IMR-90 (cell line): ENCODE measurements around the gene GDF3. TPM values are rescaled to one million over a fixed set of nuclear protein-coding genes. Genes with fewer than 3 reads are reported as not detected.

Experiments
- ATAC-seq: fragments of 200-7000 bp; cut with Tn5 transposase; 2 replicates; pipeline ENCODE4 v1.9.1; 2020; ENCODE audit warnings: low read depth, mild to moderate bottlenecking, moderate library complexity
- BruUV-seq: library from RNA; stranded (reverse); fragments of 400-500 nt; replicated peaks from 2 replicates; lab custom pipeline; 2021; lab: Mats Ljungman, UMichigan
- CTCF ChIA-PET: fragments of 300-600 bp; formaldehyde crosslinking; extraction: SDS; loops from one replicate; lab custom pipeline; 2021; ENCODE audit warnings: antibody characterized with exemption; lab: Yijun Ruan, JAX
- POLR2A ChIA-PET: fragments of 300-600 bp; sonication (Branson Sonifier 250); formaldehyde crosslinking; loops from one replicate; lab custom pipeline; 2022; ENCODE audit warnings: antibody characterized with exemption; ENCODE audit not compliant: unreplicated experiment; lab: Charles Lee
- DNase-seq: peaks from one replicate; pipeline ENCODE4 v3.0.0; 2013
- H2AFZ ChIP-seq: replicated peaks from 2 replicates; pipeline ENCODE3; 2013; ENCODE audit warnings: low read length, mild to moderate bottlenecking; ENCODE audit not compliant: poor library complexity
- H2AK5ac ChIP-seq: 2 replicates; pipeline ENCODE4 v1.6.1; 2013; ENCODE audit warnings: low read depth, low read length, inconsistent platforms
- H2AK9ac ChIP-seq: replicated peaks from 2 replicates; pipeline ENCODE3; 2013; ENCODE audit warnings: mild to moderate bottlenecking, low read depth, low read length, moderate library complexity; ENCODE audit not compliant: poor library complexity
- H2BK120ac ChIP-seq: 2 replicates; pipeline ENCODE4 v1.6.1; 2013; ENCODE audit warnings: low read depth, low read length, inconsistent platforms
- H2BK15ac ChIP-seq: 3 replicates; pipeline ENCODE4 v1.6.1; 2013; ENCODE audit warnings: low read depth, low read length, inconsistent platforms
- H2BK20ac ChIP-seq: 2 replicates; pipeline ENCODE4 v1.6.1; 2013; ENCODE audit warnings: low read depth, mild to moderate bottlenecking, inconsistent platforms, low read length, moderate library complexity
- H2BK5ac ChIP-seq: 2 replicates; pipeline ENCODE4 v1.6.1; 2013; ENCODE audit warnings: mild to moderate bottlenecking, low read depth, low read length, inconsistent platforms; ENCODE audit not compliant: poor library complexity, severe bottlenecking
- H3K14ac ChIP-seq: replicated peaks from 2 replicates; pipeline ENCODE4 v1.6.1; 2013; ENCODE audit warnings: low read depth, low read length, inconsistent platforms
- H3K18ac ChIP-seq: 2 replicates; pipeline ENCODE4 v1.6.1; 2013; ENCODE audit warnings: low read depth, low read length, control low read depth
- H3K23ac ChIP-seq: 2 replicates; pipeline ENCODE4 v1.6.1; 2013; ENCODE audit warnings: low read depth, low read length, inconsistent platforms
- H3K27ac ChIP-seq: 2 replicates; pipeline ENCODE4 v1.5.1; 2013; ENCODE audit warnings: mild to moderate bottlenecking, control low read depth, low read length; ENCODE audit not compliant: insufficient read depth
- H3K27me3 ChIP-seq: 2 replicates; pipeline ENCODE4 v1.6.1; 2013; ENCODE audit warnings: low read length; ENCODE audit not compliant: control insufficient read depth, insufficient read depth
- H3K36me3 ChIP-seq: 2 replicates; pipeline ENCODE4 v1.6.1; 2013; ENCODE audit warnings: low read length, mixed read lengths; ENCODE audit not compliant: control insufficient read depth, insufficient read depth
- H3K4ac ChIP-seq: 2 replicates; pipeline ENCODE4 v1.6.1; 2013; ENCODE audit warnings: low read depth, low read length, inconsistent platforms
- H3K4me1 ChIP-seq: 2 replicates; pipeline ENCODE4 v1.6.1; 2013; ENCODE audit warnings: low read length, mixed read lengths; ENCODE audit not compliant: control insufficient read depth, insufficient read depth
- H3K4me2 ChIP-seq: 2 replicates; pipeline ENCODE4 v1.6.1; 2013; ENCODE audit warnings: low read depth, mild to moderate bottlenecking, control low read depth, low read length, moderate library complexity
- H3K4me3 ChIP-seq: 2 replicates; pipeline ENCODE4 v1.5.1; 2013; ENCODE audit warnings: low read depth, mild to moderate bottlenecking, control low read depth, low read length, moderate library complexity; ENCODE audit not compliant: insufficient read depth
- H3K56ac ChIP-seq: 2 replicates; pipeline ENCODE4 v1.6.1; 2013; ENCODE audit warnings: low read length, inconsistent platforms; ENCODE audit not compliant: insufficient read depth; ENCODE audit errors: extremely low read depth
- H3K79me1 ChIP-seq, 2 experiments: 2 replicates each; pipeline ENCODE4 v1.6.1; 2013; ENCODE audit warnings: low read length in 2 of 2, inconsistent platforms in 1 of 2, low read depth in 1 of 2
- H3K9ac ChIP-seq: 2 replicates; pipeline ENCODE4 v1.6.1; 2013; ENCODE audit warnings: low read depth, low read length, control low read depth
- H3K9me1 ChIP-seq: 2 replicates; pipeline ENCODE4 v1.6.1; 2013; ENCODE audit warnings: low read length, inconsistent platforms; ENCODE audit not compliant: insufficient read depth
- H3K9me3 ChIP-seq: 2 replicates; pipeline ENCODE4 v1.6.1; 2013; ENCODE audit warnings: low read length; ENCODE audit not compliant: control insufficient read depth, insufficient read depth
- H4K20me1 ChIP-seq: 2 replicates; pipeline ENCODE4 v1.6.1; 2013; ENCODE audit warnings: low read length, inconsistent platforms; ENCODE audit not compliant: insufficient read depth
- H4K5ac ChIP-seq: 2 replicates; pipeline ENCODE4 v1.6.1; 2013; ENCODE audit warnings: mild to moderate bottlenecking, low read depth, low read length, control low read depth
- H4K8ac ChIP-seq, 2 experiments: 2 replicates each; pipeline ENCODE4 v1.6.1; 2013; ENCODE audit warnings: low read depth in 2 of 2, low read length in 2 of 2, control low read depth in 1 of 2, inconsistent platforms in 1 of 2
- H4K91ac ChIP-seq: 2 replicates; pipeline ENCODE4 v1.6.1; 2013; ENCODE audit warnings: low read depth, low read length, inconsistent platforms; ENCODE audit not compliant: insufficient read depth
- CHD1 ChIP-seq: IDR thresholded peaks from 2 replicates; pipeline ENCODE4 v1.6.1; 2012; ENCODE audit warnings: low read depth, low read length, improper control_type of control experiment
- ELK1 ChIP-seq: fragments of 150-350 bp; IDR thresholded peaks from 2 replicates; pipeline ENCODE4 v1.6.1; 2016; ENCODE audit warnings: low read depth, mild to moderate bottlenecking, low read length, moderate library complexity, borderline replicate concordance
- MAZ ChIP-seq: IDR thresholded peaks from 2 replicates; pipeline ENCODE4 v1.6.1; 2012; ENCODE audit warnings: low read depth, mild to moderate bottlenecking, low read length, improper control_type of control experiment, moderate library complexity, borderline replicate concordance
- POLR2A ChIP-seq: IDR thresholded peaks from 2 replicates; pipeline ENCODE4 v1.6.1; 2012; ENCODE audit warnings: mild to moderate bottlenecking, low read depth, low read length
- RAD21 ChIP-seq: IDR thresholded peaks from 2 replicates; pipeline ENCODE4 v1.6.1; 2012; ENCODE audit warnings: low read length, improper control_type of control experiment
- USF2 ChIP-seq: fragments of 150-350 bp; IDR thresholded peaks from 2 replicates; pipeline ENCODE4 v1.6.1; 2017; ENCODE audit warnings: mild to moderate bottlenecking, antibody characterized with exemption, low read length, low read depth
- WGBS, 2 experiments: methylation state at CpG; one replicate each; pipeline versions ENCODE4 v1.1.5 to v1.1.7; 2013; ENCODE audit warnings: missing lambda C conversion rate in 2 of 2; ENCODE audit not compliant: insufficient read length in 1 of 2; ENCODE audit errors: extremely low coverage in 2 of 2; 5-methylcytosine and 5-hydroxymethylcytosine counted together
- dilution Hi-C: fragments of 300-500 bp; cut with HindIII; formaldehyde crosslinking; loops from one replicate; pipeline ENCODE4 v1.14.3; 2018; ENCODE audit warnings: low sequenced_read_pairs; ENCODE audit not compliant: unreplicated experiment
- in situ Hi-C: fragments of 300-500 bp; cut with MboI; formaldehyde crosslinking; loops from 3 replicates; pipeline ENCODE4 v1.14.3; 2019; ENCODE audit warnings: low sequenced_read_pairs, inconsistent platforms, mixed read lengths
- intact Hi-C: fragments of 100-400 bp; cut with micrococcal nuclease; formaldehyde crosslinking; loops from 2 replicates; pipeline ENCODE4 v1.10.0; 2022
- polyA plus RNA-seq, 3 experiments: library from polyadenylated mRNA; depleted of rRNA; stranded (reverse); fragments of >200 nt; gene quantifications; 2 replicates each; pipeline ENCODE4 v1.2.3, GENCODE V29; 2012; ENCODE audit warnings: low replicate concordance in 1 of 3
- total RNA-seq: library from RNA; depleted of rRNA; stranded (reverse); fragments of >200 nt; gene quantifications from 2 replicates; pipeline ENCODE4 v1.2.3, GENCODE V29; 2012

GDF3 gene
- total and polyA plus RNA-seq, 2 of the 4 experiments (the other 2 are of a cell fraction), result not detected

DNA sequence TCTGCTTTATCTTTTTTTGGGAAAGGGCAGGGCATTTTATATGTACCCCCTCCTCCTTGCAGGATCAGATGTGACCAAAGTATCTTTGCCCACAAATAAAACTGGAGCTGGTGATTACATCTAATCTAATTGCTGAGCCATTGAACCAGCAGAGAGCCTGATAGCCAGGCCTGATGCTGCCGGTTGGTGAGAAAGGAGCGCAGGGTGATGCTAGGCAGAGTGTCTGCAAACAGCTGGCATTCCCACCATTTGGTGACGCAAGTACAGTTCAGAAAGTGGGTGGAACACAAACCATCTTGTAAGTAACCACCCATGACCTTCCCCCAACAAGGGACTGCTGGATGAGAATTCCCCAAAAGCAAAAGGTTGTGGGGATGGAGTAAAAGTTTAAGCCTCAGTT is 28.4 kb upstream of the GDF3 start:
- in situ Hi-C loops (no loop called here), dilution Hi-C loops (no loop called here), intact Hi-C loops (no loop called here)
- Histone ChIP-seq H3K9me1 (no peaks in the 10 kb centered on the region), H2BK20ac (no peak overlapping the region), H3K36me3 (no peaks in the 10 kb centered on the region), H3K79me1 (no peaks in the 10 kb centered on the region), H3K4ac (no peak overlapping the region), H2AK5ac (no peak overlapping the region), H3K14ac (no peak overlapping the region), H3K23ac (no peak overlapping the region), H3K56ac (no peak overlapping the region), H3K9me3 (no peaks in the 10 kb centered on the region), H2BK5ac (no peak overlapping the region), H3K27ac (no peak overlapping the region), H2BK120ac (no peak overlapping the region), H2AK9ac (no peak overlapping the region), H3K9ac (no peak overlapping the region), H2BK15ac (no peak overlapping the region), H3K18ac (no peak overlapping the region), H3K4me1 (no peaks in the 10 kb centered on the region), H3K4me2 (no peak overlapping the region), H4K91ac (no peak overlapping the region), H4K20me1 (no peaks in the 10 kb centered on the region), H3K27me3 (no peaks in the 10 kb centered on the region), H4K5ac (no peak overlapping the region), H2AFZ (no peak overlapping the region), H4K8ac (no peak overlapping the region), H3K4me3 (no peak overlapping the region)
- no peak for TF ChIP-seq RAD21
- no peak for TF ChIP-seq ELK1
- no peak for TF ChIP-seq CHD1
- no peak for TF ChIP-seq USF2
- TF ChIP-seq POLR2A, result no peak
- TF ChIP-seq MAZ, result no peak
- ATAC-seq (no peak), DNase-seq (no peak)
- ChIA-PET POLR2A (no interaction called here), CTCF (no interaction called here)
- no CpG with 5 or more reads among the region's 3 CpGs for WGBS, 2 experiments
- BruUV-seq, result no TSS peak
